ENCODE results near the gene EXOC3L4.
"Not testable (repeated sequence)": the region's sequence is repeated elsewhere in the genome, so short reads cannot be mapped to it uniquely, and the experiment has no call there.

The EXOC3L4 gene

DNA sequence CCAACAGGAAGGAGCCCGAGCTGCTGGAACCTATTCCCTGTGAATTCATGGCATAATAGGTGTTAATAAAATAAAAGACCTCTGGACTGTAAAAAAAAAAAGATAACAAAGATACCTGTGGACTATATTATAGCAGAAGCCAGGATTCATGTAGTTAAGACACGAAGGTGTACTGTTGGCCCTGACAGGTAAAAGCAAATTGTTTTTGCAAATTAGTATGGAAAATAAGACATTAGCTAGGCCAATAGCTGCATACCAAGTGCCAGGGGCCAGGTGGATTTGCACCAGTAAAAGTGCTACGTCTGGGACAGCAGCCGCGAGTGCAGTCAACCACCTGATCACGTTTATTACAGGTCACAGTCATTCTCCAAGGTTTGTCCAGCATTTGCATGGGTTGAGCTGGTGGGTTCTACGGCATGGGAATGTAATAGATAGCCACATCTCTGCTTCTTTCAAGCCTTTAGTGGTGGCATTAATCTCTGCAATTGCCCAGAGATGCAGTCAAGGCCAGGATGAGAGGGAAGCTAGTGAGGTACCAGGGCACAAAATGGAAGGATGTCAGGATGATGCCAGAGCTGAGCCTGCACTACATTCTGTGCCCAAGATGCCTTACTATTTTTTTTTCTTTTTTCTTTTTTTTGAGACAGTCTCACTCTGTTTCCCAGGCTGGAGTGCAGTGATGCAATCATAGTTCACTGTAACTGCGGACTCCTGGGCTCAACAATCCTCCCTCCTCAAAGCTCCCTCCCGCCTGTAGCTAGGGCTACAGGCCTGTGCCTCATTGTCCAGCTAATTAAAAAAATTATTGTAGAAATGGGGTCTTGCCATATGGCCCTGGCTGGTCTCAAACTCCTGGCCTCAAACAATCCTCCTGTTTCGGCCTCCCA, 55.1 kb downstream of the EXOC3L4 start:
- ATAC-seq = no peak

GRCh38 chr14:103151270-103151945, 56.9 kb downstream of the EXOC3L4 start:
- DNase-seq (no peak), ATAC-seq (no peak)

More for the DNA sequence above, 55.1 kb downstream of the EXOC3L4 start:
- DNase-seq = no peak

DNA sequence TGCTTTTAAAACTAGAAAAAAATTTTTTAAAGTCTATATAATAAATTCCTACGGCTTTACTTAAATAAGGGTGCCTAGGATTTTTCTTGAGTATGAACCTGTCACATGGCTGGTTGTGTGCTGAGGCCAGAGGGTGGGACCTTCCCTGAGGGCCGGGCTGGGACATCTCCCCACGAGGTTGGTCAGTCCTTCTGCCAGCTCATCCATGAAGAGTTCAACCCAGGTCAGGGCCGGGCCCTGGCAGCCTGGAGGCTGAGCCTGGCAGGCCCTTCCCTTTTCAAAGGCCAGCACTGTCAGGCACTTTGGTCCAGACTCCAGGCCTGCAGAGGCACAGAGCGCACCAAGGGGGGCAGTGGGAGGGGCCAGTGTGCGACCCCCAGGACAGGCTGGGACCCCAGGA, 60.5 kb downstream of the EXOC3L4 start:
- DNase-seq (no peak), ATAC-seq (no peak)

GRCh38 chr14:103155416-103155815, 60.9 kb downstream of the EXOC3L4 start:
- ATAC-seq, DNase-seq: not testable (repeated sequence)

DNA sequence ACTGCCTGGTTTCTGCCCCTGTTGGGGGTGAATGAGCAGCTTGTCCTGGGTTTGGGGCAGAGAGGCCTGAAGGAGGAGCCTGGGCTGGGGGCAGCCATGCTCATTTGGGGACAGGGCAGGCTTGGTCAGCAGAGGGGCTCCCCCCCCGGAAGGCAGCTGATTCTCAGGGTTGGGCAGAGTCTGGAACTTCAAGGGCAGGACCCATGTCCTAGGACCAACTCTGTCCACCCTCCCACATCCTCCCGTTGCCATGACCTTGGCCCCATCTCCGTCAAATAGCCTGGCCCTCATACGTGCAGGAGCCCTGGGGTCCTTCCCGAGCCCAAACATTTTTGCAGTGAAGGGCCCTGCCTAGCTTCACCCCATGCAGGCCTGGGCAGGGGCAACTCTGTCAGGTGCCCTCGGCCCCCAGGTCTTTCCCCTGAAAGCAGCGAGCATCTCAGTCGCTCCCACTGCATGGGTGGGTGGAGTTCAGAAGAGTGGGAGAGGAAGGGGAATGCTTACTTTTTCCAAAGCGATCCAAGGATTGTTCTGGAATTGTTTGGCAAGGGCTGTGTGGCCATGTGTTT, 61.4 kb downstream of the EXOC3L4 start:
- no peak for DNase-seq
- ATAC-seq = no peak

DNA sequence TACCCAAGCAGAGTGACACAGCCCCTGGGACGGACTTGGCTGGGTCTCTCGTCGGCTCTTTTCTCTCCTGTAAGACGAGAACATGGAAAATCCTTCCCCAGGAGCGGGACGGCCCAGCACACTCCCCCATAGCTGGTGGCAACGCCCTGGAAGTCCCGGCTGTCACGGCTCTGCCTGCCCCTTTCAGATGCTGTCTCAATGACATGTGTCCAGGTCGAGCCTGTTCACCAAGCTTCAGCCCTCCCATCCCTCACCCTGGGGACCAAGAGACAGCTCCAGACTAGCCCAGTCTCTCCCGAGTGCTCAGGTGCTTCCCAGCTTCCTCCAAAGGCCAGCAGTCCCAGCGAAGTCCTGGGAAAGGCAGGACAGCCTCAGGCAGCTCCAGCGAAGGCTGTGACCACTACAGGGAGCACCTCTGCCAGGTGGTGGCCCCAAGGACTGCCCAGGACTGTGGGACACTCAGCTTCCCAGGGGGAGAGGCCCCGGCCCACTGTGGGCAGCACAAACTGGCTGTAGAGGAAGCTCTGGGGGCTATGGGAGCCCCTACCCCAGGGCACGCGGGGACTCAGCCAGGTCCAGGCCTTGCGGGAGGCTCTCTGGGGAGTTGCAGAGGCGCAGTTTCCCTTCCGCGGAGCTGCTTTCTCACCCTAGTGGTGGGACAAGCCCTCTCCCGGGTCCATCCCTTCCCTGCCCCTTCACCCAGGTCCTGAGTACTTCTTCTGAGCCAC, 62.3 kb downstream of the EXOC3L4 start:
- no peak for DNase-seq
- ATAC-seq = no peak

GRCh38 chr14:103157969-103158368, 63.4 kb downstream of the EXOC3L4 start:
- DNase-seq (no peak), ATAC-seq (no peak)

- ATAC-seq = no peak
- DNase-seq = no peak
Measured at GRCh38 chr14:103158688-103159087, 64.2 kb downstream of the EXOC3L4 start.
